PC-9 (cell line): Measurements from ENCODE around the gene DACT3. TPM values are rescaled to one million over a fixed set of nuclear protein-coding genes. Genes with fewer than 3 reads are reported as not detected.

Source experiments
- BruUV-seq: library from RNA; stranded (reverse); fragments of 400-500 nt; replicated peaks from 2 replicates; lab custom pipeline; 2021; lab: Mats Ljungman, UMichigan
- CTCF ChIA-PET: fragments of 300-600 bp; sonication (Branson Sonifier 250); formaldehyde crosslinking; loops from one replicate; lab custom pipeline; 2022; ENCODE audit warnings: antibody characterized with exemption; lab: Charles Lee
- POLR2A ChIA-PET: fragments of 300-600 bp; sonication (Branson Sonifier 250); formaldehyde crosslinking; loops from one replicate; lab custom pipeline; 2022; ENCODE audit warnings: antibody characterized with exemption; ENCODE audit not compliant: unreplicated experiment; lab: Charles Lee
- DNase-seq, 2 experiments: peaks; one replicate each; pipeline versions ENCODE4 v3.0.0 to v3.0.0-alpha.2; 2015 to 2022; ENCODE audit warnings: mixed read lengths in 1 of 2
- H2AFZ ChIP-seq: fragments of 200-600 bp; sonication (generic); 2 replicates; pipeline ENCODE4 v1.8.1; 2017; ENCODE audit warnings: antibody characterized with exemption
- H3F3A ChIP-seq: fragments of 200-600 bp; sonication (generic); 2 replicates; pipeline ENCODE4 v1.8.1; 2017; ENCODE audit warnings: antibody characterized with exemption, mild to moderate bottlenecking, low read depth; ENCODE audit not compliant: insufficient read depth
- H3K27ac ChIP-seq: fragments of 200-600 bp; sonication (generic); 2 replicates; pipeline ENCODE4 v1.6.1; 2016; ENCODE audit warnings: mixed run types
- H3K27me3 ChIP-seq: fragments of 200-600 bp; sonication (generic); 2 replicates; pipeline ENCODE4 v1.6.1; 2016; ENCODE audit warnings: low read depth, mixed run types; ENCODE audit not compliant: insufficient read depth
- H3K36me3 ChIP-seq: fragments of 200-600 bp; sonication (generic); 2 replicates; pipeline ENCODE4 v1.6.1; 2016; ENCODE audit warnings: low read depth, mixed run types
- H3K4me1 ChIP-seq: fragments of 200-600 bp; sonication (generic); replicated peaks from 2 replicates; pipeline ENCODE4 v1.6.1; 2016; ENCODE audit warnings: mixed run types; ENCODE audit not compliant: insufficient read depth
- H3K4me2 ChIP-seq: fragments of 200-600 bp; sonication (generic); 2 replicates; pipeline ENCODE4 v1.6.1; 2017; ENCODE audit warnings: mixed run types
- H3K4me3 ChIP-seq: fragments of 200-600 bp; sonication (generic); 2 replicates; pipeline ENCODE4 v1.6.1; 2016; ENCODE audit warnings: mixed run types
- H3K79me2 ChIP-seq: fragments of 200-600 bp; sonication (generic); 2 replicates; pipeline ENCODE4 v1.6.1; 2017; ENCODE audit warnings: low read depth, mixed run types
- H3K9me2 ChIP-seq: fragments of 200-600 bp; sonication (generic); 2 replicates; pipeline ENCODE4 v1.8.1; 2017; ENCODE audit warnings: mild to moderate bottlenecking; ENCODE audit not compliant: insufficient read depth
- H3K9me3 ChIP-seq: fragments of 200-600 bp; sonication (generic); 2 replicates; pipeline ENCODE4 v1.8.1; 2016; ENCODE audit warnings: low read depth; ENCODE audit not compliant: insufficient read depth
- H4K20me1 ChIP-seq: fragments of 200-600 bp; sonication (generic); 2 replicates; pipeline ENCODE4 v1.8.1; 2017; ENCODE audit not compliant: insufficient read depth
- CTCF ChIP-seq: fragments of 200-600 bp; sonication (generic); conservative IDR thresholded peaks from 2 replicates; pipeline ENCODE4 v1.6.1; 2017; ENCODE audit warnings: mixed run types, antibody characterized with exemption, mild to moderate bottlenecking, moderate library complexity
- EZH2 ChIP-seq: fragments of 200-600 bp; sonication (generic); IDR thresholded peaks from 2 replicates; pipeline ENCODE4 v1.8.0; 2017; ENCODE audit warnings: antibody characterized with exemption, low read depth
- intact Hi-C: fragments of 100-400 bp; cut with micrococcal nuclease; formaldehyde crosslinking; loops from one replicate; pipeline ENCODE4 v1.10.0; 2022; ENCODE audit not compliant: unreplicated experiment
- total RNA-seq: library from RNA; stranded (reverse); gene quantifications from 2 replicates; pipeline ENCODE4 v1.2.3, GENCODE V29; 2021

The DACT3 gene
- total RNA-seq, 1 experiment from 2014 or later = 0.13 TPM

GRCh38 chr19:46700704-46701103 lies 39.7 kb upstream of the DACT3 start:
- Histone ChIP-seq H4K20me1 (0 out of 2 replicates have a peak, but pooled peaks cover 5% of the 10 kb centered on the region), H2AFZ (no peak overlapping the region), H3F3A (peaks cover 10% of the 10 kb centered on the region; the same call in 1 of the 2 replicates), H3K4me2 (no peak overlapping the region), H3K4me3 (no peak overlapping the region), H3K36me3 (peaks cover 46% of the 10 kb centered on the region), H3K9me3 (no peaks in the 10 kb centered on the region), H3K4me1 (no peaks in the 10 kb centered on the region), H3K9me2 (no peaks in the 10 kb centered on the region), H3K27me3 (no peaks in the 10 kb centered on the region), H3K27ac (no peak overlapping the region), H3K79me2 (no peaks in the 10 kb centered on the region)
- POLR2A ChIA-PET = no interaction called here
- BruUV-seq = no TSS peak
- no peak for DNase-seq
- CTCF ChIA-PET = no interaction called here
- intact Hi-C loops = no loop called here
- no peak for TF ChIP-seq EZH2
- no peak for TF ChIP-seq CTCF

- no peak for DNase-seq
- Histone ChIP-seq H3K4me2 (no peak overlapping the region), H3K4me3 (no peak overlapping the region), H3K27me3 (no peaks in the 10 kb centered on the region), H3K9me2 (no peaks in the 10 kb centered on the region), H4K20me1 (no peaks in the 10 kb centered on the region), H3K36me3 (peaks cover 55% of the 10 kb centered on the region), H2AFZ (no peak overlapping the region), H3K9me3 (no peaks in the 10 kb centered on the region), H3F3A (peaks cover 7% of the 10 kb centered on the region; the same call in 1 of the 2 replicates), H3K27ac (no peak overlapping the region), H3K4me1 (no peaks in the 10 kb centered on the region), H3K79me2 (no peaks in the 10 kb centered on the region)
- POLR2A ChIA-PET = no interaction called here
- intact Hi-C loops = no loop called here
- BruUV-seq = no TSS peak
- CTCF ChIA-PET = no interaction called here
- TF ChIP-seq CTCF (no peak), EZH2 (no peak)
These were observed 37.7 kb upstream of the DACT3 start for GRCh38 chr19:46698395-46699321.

DNA sequence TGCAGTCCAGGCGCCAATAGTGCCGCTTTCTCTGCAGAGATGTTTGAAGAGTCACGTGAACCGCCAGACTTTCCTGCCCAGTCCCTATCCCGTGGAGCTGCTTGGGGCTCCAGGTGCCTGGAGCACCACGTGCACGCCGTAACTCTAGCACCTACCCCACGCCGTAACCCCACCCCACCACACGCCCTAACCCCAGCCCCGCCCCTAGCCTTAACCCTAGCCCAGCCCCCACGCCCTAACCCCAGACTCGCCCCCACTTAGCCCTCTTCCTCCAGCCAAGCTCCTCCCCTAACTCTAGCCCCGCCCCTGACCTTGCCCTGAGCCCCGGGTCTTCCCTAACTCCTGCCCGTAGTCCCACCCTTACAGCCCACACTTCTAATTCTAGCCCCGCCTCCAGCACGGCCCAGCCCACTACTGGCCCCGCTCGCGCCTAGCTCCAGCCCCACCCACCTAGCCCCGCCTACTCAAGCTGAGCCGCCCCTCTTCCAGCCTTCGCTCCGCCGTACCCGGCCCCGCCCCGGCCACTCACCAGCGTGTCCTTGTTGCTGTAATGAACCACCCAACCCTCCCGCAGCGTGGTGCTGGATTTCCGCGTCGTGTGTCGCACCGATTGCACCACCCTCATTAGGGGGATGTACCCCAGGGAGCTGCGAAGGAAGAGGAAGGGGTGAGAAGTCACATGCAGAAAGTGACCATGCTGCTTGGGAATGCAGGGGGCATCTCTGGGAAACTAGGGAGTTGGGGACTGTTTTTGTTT lies 36.4 kb upstream of the DACT3 start:
- H3K27ac ChIP-seq = no peak overlapping the region
- no peaks in the 10 kb centered on the region for H3K27me3 ChIP-seq
- intact Hi-C loops = no loop called here
- no peaks in the 10 kb centered on the region for H3K9me2 ChIP-seq
- ChIA-PET POLR2A (interaction anchor here (0.6 kb wide), 1 partner anchor 20 kb away, joined by 3 read pairs; no protein-coding TSS in a partner anchor), CTCF (no interaction called here)
- H3K36me3 ChIP-seq = peaks cover 56% of the 10 kb centered on the region
- no peaks in the 10 kb centered on the region for H3K4me1 ChIP-seq
- peaks cover 10% of the 10 kb centered on the region; the same call in 1 of the 2 replicates for H3F3A ChIP-seq
- H3K9me3 ChIP-seq = no peaks in the 10 kb centered on the region
- no peak overlapping the region for H3K4me2 ChIP-seq
- TF ChIP-seq CTCF (no peak), EZH2 (no peak)
- no TSS peak for BruUV-seq
- no peaks in the 10 kb centered on the region for H4K20me1 ChIP-seq
- H2AFZ ChIP-seq = no peak overlapping the region
- H3K79me2 ChIP-seq = no peaks in the 10 kb centered on the region
- DNase-seq = no peak
- no peak overlapping the region for H3K4me3 ChIP-seq
